GM21529 (cell line): ENCODE results near the gene SMIM29.
"Not testable (repeated sequence)": the region's sequence is repeated elsewhere in the genome, so short reads cannot be mapped to it uniquely, and the experiment has no call there.

Experiments used
- ATAC-seq: cut with Tn5 transposase; IDR thresholded peaks from one replicate; pipeline ENCODE4 v1.9.1; 2021; ENCODE audit not compliant: unreplicated experiment

Gene SMIM29

GRCh38 chr6:34269132-34269531 lies 20.3 kb upstream of the SMIM29 start:
- ATAC-seq: not testable (repeated sequence)

DNA sequence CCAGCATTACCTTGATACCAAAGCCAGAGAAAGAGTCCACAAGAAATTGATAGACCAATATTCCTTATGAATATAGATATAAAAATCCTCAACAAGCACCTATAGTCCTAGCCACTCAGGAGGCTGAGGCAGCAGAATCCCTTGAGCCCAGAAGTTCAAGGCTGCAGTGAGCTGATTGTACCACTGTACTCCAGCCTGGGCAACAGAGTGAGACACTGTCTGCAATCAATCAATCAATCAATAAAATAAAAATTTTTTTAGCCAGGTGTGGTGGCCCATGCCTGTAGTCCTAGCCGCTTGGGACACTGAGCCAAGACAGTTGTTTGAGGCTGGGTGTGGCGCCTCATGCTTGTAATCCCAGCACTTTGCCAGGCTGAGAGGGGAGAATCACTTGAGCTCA lies 18.9 kb upstream of the SMIM29 start:
- no peak for ATAC-seq

DNA sequence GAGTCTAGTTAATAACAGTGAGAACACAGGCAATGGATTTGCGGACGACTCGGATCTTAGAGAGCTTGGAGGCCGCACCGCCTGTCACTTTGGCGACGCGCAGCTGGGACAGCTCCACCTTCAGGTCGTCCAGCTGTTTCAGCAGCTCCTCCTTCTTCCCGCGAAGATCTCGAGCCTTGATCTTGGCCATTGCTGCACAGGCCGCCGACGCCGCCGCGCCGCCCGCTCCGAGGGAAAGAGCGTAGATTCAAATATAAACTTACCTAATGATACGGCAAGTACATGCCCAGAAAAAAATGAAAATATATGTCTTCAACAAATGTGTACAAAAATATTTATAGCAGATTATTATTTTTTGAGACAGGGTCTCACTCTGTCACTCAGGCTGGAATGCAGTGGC lies 14.7 kb upstream of the SMIM29 start:
- ATAC-seq: not testable (repeated sequence)

DNA sequence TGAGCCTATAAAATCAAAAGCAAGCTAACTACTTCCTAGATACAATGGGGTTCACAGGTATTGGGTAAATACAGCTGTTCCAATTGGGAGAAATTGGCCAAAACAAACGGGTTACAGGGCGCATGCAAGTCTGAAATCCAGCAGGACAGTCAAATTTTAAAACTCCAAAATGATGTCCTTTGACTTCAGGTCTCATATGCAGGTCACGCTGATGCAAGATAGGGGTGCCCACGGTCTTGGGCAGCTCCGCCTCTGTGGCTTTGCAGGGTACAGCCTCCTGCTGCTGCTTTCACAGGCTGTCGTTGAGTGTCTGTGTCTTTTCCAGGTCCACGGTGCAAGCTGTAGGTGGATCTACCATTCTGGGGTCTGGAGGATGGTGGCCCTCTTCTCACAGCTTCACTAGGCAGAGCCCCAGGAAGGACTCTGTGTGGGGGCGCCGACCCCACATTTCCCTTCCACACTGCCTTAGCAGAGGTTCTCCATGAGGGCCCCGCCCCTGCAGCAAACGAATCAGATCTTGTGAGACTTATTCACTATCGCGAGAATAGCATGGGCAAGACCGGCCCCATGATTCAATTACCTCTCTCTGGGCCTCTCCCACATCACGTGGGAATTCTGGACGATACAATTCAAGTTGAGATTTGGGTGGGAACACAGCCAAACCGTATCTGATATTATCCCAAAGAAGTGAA lies 11.9 kb upstream of the SMIM29 start:
- no peak for ATAC-seq

DNA sequence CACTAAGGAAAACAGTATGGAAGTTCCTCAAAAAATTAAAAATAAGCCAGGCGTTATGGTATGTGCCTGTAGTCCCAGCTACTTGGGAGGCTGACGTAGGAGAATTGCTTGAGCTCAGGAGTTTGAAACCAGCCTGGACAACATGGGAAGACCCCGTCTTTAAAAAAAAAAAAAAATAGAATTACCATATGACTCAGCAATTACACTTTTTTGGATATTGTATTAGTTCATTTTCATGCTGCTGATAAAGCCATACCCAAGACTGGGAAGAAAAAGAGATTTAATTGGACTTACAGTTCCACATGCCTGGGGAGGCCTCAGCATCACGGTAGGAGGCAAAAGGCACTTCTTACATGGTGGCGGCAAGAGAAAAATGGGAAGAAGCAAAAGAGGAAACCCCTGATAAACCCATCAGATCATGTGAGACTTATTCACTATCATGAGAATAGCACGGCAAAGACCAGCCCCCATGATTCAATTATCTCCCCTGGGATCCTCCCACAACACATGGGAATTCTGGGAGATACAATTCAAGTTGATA lies 10.8 kb upstream of the SMIM29 start:
- ATAC-seq: no peak

- not testable (repeated sequence) for ATAC-seq
These were observed 3.6 kb upstream of the SMIM29 start for GRCh38 chr6:34252395-34252794.

DNA sequence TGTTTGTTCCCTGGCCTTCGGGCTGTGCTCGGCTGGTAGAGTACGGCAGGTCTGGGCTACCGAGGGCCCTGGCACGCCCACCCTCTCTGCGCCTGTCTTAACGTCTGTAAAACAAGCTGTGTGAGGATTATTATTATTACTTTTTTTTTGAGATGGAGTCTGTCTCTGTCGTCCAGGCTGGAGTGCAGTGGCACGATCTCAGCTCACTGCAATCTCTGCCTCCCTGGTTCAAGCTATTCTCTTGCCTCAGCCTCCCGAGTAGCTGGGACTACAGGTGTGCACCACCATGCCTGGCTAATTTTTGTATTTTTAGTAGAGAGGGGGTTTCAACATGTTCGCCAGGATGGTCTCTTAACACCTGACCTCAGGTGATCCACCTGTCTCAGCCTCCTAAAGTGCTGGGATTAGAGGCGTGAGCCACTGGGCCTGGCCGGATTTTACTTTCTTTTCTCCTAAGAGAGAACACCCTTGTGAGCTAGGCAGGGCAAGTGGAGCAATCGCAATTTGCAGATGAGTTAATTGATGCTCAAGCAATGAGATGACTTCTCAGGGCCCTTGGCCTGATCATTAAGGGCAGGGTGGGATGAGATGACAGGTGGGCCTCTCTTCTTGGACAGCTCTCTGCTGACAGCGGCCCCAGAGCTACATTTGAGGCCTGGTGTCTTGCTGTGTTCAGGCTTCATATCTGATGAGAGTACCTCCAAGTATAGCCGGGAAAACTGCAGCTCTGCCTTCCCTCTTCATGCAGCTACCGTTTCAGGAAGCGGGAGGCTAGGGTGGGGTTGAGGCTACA lies 859 bp upstream of the SMIM29 start:
- peak; percentile 28 for ATAC-seq

DNA sequence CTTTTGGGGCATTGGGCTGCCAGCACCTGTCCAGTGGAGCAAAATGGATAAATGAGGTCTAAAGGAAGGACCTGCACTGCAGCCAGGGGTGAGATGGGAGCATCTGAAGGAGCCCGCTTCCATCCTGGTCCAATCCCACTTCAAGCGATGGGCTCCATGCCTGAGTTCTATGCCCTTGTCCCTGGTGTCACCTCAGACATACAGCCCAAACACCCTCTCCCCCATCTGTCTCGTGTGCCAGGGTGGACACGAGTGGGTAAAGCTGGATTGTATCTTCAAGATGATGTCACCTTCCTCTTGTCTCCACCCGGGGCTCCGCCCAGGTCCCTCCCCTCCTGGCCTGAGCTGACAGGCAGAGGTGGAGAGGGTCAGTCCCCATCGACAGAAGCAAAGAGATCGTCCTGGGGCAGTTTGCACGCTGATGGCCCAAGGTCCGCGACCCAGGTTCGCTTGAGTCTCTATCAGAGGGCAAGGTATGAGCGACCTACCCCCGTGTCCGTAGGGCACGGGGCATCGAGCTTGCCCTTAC lies 544 bp downstream of the SMIM29 start:
- peak; percentile 21 for ATAC-seq

- no peak for ATAC-seq
These were observed 1.2 kb downstream of the SMIM29 start for GRCh38 chr6:34247481-34248197.

- ATAC-seq: no peak
These were observed 2.0 kb downstream of the SMIM29 start for GRCh38 chr6:34246563-34247391.

DNA sequence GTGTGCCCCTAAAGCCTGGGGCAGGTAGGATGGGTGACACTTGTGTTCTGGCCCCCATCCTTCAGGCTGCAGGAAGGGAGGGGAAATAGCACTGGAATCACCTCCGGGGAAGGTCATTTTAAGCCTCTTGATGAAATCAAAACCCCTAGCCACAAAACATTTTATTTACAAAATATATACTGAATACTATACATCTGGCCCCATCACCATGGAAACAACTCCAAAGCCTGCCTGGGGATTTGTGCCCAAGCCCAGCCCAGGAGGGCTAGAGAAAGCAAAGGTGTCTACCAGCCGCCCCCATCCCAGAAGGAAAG lies 2.6 kb downstream of the SMIM29 start:
- no peak for ATAC-seq

DNA sequence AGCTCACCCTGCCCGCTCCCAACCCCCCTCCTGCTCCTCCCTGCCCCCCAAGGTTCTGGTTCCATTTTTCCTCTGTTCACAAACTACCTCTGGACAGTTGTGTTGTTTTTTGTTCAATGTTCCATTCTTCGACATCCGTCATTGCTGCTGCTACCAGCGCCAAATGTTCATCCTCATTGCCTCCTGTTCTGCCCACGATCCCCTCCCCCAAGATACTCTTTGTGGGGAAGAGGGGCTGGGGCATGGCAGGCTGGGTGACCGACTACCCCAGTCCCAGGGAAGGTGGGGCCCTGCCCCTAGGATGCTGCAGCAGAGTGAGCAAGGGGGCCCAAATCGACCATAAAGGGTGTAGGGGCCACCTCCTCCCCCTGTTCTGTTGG lies 3.1 kb downstream of the SMIM29 start:
- not testable (repeated sequence) for ATAC-seq

- ATAC-seq: not testable (repeated sequence)
These were observed 3.6 kb downstream of the SMIM29 start for GRCh38 chr6:34245032-34245760.

GRCh38 chr6:34243901-34244884 lies 4.6 kb downstream of the SMIM29 start:
- ATAC-seq: no peak

DNA sequence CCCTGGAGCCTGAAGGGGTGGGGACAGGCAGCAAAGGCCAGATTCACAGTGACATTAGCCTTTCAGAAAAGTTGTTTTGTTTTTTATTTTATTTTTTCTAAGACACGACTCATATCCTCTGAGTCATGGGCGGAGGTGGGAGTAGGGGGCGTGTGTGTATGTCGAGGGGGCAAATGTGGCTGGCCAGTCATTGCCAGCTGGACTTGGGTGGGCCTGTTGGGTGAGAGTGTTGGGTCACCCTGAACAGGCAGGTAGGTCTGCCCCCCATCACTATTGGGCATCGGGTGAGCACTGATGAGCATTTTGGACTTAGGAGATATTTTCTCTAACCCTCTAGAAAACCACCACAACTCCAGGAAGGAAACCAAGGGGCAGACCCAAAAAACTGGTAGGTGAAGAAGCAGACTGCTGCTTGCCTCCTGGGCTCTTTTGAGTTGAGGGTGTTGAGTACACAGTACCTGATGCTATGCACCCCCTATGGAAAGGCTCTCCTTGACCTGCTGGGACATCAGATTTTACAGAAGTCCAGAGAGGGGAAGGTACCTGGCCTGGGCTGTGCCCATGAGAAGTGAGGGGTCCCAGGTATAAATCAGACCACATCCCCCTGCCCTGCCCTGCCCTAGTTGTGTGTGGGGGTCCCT lies 5.6 kb downstream of the SMIM29 start:
- no peak for ATAC-seq

DNA sequence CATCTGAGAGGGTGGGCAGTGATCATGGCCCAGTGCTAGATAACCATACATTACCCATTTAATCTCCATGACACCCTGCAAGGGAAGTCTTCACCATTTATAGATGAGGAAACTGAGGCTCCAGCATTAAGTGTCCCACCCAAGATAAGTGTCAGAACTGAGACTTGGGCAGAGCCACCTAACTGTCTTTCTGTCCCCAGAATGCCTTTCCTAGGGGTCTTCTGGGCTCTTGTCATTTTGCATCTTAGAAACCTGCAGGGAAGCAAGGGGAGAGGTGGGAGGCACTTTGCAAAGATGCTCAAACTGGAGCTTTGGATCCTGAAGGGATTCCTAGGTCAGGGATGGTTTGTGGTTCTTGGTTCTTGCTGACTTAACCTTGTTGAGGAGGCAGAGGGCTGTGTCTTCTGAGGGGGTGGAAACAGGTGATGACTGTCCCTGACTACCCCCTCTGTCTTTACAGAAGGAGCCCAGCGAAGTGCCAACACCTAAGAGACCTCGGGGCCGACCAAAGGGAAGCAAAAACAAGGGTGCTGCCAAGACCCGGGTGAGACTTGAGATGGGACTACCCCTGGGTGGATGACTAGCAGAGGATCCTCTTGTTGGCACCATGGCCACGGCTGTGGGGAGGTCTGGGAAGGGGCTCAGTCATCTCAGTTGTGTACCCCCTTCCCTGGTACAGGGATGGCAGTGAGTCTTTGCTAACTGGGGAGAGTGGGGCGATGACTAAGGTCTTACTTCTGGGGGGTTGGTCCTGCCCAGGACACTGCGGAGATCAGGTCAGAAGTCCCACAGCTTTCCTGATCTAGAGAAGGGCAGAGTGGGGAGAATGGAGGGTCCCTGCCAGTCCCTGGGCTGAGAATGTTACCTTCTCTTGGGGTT lies 6.3 kb downstream of the SMIM29 start:
- no peak for ATAC-seq
